Neuronal stem cell (in vitro differentiated cells): ENCODE data around the gene COX8A.
A peak's percentile ranks its signal among the peaks of the same experiment; 100 is the strongest.

ENCODE experiments used
- DNase-seq: peaks from one replicate; pipeline ENCODE4 v3.0.0-alpha.2; 2013; ENCODE audit warnings: low spot score
- H2AFZ ChIP-seq: one replicate; pipeline ENCODE4 v1.6.1; 2013; ENCODE audit warnings: mild to moderate bottlenecking, low read length, inconsistent platforms
- H2AK5ac ChIP-seq: 2 replicates; pipeline ENCODE4 v1.6.1; 2013; ENCODE audit warnings: low read depth, mild to moderate bottlenecking, inconsistent platforms, low read length, moderate library complexity, mixed read lengths
- H2BK120ac ChIP-seq: 2 replicates; pipeline ENCODE4 v1.6.1; 2013; ENCODE audit warnings: low read depth, mild to moderate bottlenecking, inconsistent platforms, low read length, moderate library complexity, mixed read lengths
- H2BK12ac ChIP-seq: one replicate; pipeline ENCODE4 v1.6.1; 2013; ENCODE audit warnings: low read length, inconsistent platforms
- H2BK15ac ChIP-seq: 2 replicates; pipeline ENCODE4 v1.6.1; 2013; ENCODE audit warnings: mild to moderate bottlenecking, low read length, inconsistent platforms, mixed read lengths
- H2BK5ac ChIP-seq: one replicate; pipeline ENCODE4 v1.6.1; 2013; ENCODE audit warnings: inconsistent platforms, mild to moderate bottlenecking, low read length, moderate library complexity
- H3K14ac ChIP-seq: one replicate; pipeline ENCODE4 v1.6.1; 2013; ENCODE audit warnings: low read length, inconsistent platforms
- H3K18ac ChIP-seq: 2 replicates; pipeline ENCODE4 v1.6.1; 2013; ENCODE audit warnings: low read length, inconsistent platforms
- H3K23ac ChIP-seq: 2 replicates; pipeline ENCODE4 v1.6.1; 2013; ENCODE audit warnings: low read depth, mild to moderate bottlenecking, mixed read lengths, low read length, inconsistent platforms; ENCODE audit not compliant: poor library complexity
- H3K27ac ChIP-seq: replicated peaks from 3 replicates; pipeline ENCODE4 v1.5.1; 2013; ENCODE audit warnings: low read length, inconsistent platforms
- H3K27me3 ChIP-seq, 3 experiments: 2 replicates each; pipeline ENCODE4 v1.6.1; 2013; ENCODE audit warnings: low read length in 3 of 3, mild to moderate bottlenecking in 2 of 3, inconsistent platforms in 1 of 3, low read depth in 1 of 3, mixed read lengths in 1 of 3, moderate library complexity in 1 of 3; ENCODE audit not compliant: control insufficient read depth in 3 of 3, insufficient read depth in 3 of 3
- H3K36me3 ChIP-seq, 2 donors: replicated peaks in 1 of 2; 2 replicates each; pipeline ENCODE4 v1.6.1; 2013; ENCODE audit warnings: low read length in 2 of 2; ENCODE audit not compliant: control insufficient read depth in 2 of 2, insufficient read depth in 2 of 2
- H3K4ac ChIP-seq: 2 replicates; pipeline ENCODE4 v1.6.1; 2013; ENCODE audit warnings: inconsistent platforms, mild to moderate bottlenecking, low read length, moderate library complexity
- H3K4me1 ChIP-seq, 2 donors: 1 replicate in 1 of 2; 2 replicates in 1 of 2; pipeline ENCODE4 v1.6.1; 2013; ENCODE audit warnings: low read length in 2 of 2, low read depth in 1 of 2; ENCODE audit not compliant: control insufficient read depth in 2 of 2, insufficient read depth in 1 of 2
- H3K4me2 ChIP-seq: one replicate; pipeline ENCODE4 v1.6.1; 2013; ENCODE audit warnings: mild to moderate bottlenecking, low read length, inconsistent platforms; ENCODE audit not compliant: insufficient read depth, poor library complexity, severe bottlenecking
- H3K4me3 ChIP-seq, 2 donors: 2 replicates each; pipeline ENCODE4 v1.5.1; 2013; ENCODE audit warnings: low read length in 2 of 2, mild to moderate bottlenecking in 2 of 2, inconsistent platforms in 1 of 2, moderate library complexity in 1 of 2
- H3K79me1 ChIP-seq: one replicate; pipeline ENCODE4 v1.6.1; 2013; ENCODE audit warnings: low read depth, mild to moderate bottlenecking, inconsistent platforms, low read length, moderate library complexity
- H3K9ac ChIP-seq: one replicate; pipeline ENCODE4 v1.6.1; 2013; ENCODE audit warnings: mild to moderate bottlenecking, low read depth, low read length, inconsistent platforms; ENCODE audit not compliant: poor library complexity
- H3K9me3 ChIP-seq, 2 donors: replicated peaks in 1 of 2; 2 replicates each; pipeline versions ENCODE3 to v1.6.1; 2013; ENCODE audit warnings: low read length in 2 of 2, mild to moderate bottlenecking in 2 of 2, inconsistent platforms in 1 of 2, low read depth in 1 of 2, mixed read lengths in 1 of 2, moderate library complexity in 1 of 2; ENCODE audit not compliant: control insufficient read depth in 2 of 2, insufficient read depth in 1 of 2
- H4K8ac ChIP-seq: one replicate; pipeline ENCODE4 v1.6.1; 2013; ENCODE audit warnings: low read depth, mild to moderate bottlenecking, inconsistent platforms, low read length, moderate library complexity
- H4K91ac ChIP-seq: one replicate; pipeline ENCODE4 v1.6.1; 2013; ENCODE audit warnings: low read length, low read depth, mild to moderate bottlenecking, inconsistent platforms; ENCODE audit not compliant: poor library complexity
- WGBS, 2 donors: extraction: QIAGEN DNeasy Blood & Tissue Kit; methylation state at CpG; one replicate each; pipeline ENCODE4 v1.1.7; 2013; ENCODE audit warnings: missing lambda C conversion rate in 2 of 2, mixed read lengths in 1 of 2; ENCODE audit not compliant: insufficient read length in 2 of 2, insufficient replicate concordance in 1 of 2; ENCODE audit errors: extremely low coverage in 2 of 2; 5-methylcytosine and 5-hydroxymethylcytosine counted together

COX8A gene

GRCh38 chr11:64015935-64016845 is 41.8 kb downstream of the COX8A start:
- H3K27me3 ChIP-seq: peaks cover 0 to 11% (median 2%) of the 10 kb centered on the region in 3 experiments
- no peak overlapping the region for H3K4me3 ChIP-seq
- H3K9ac ChIP-seq: peak overlapping the region; percentile 21
- peaks cover 6 to 24% of the 10 kb centered on the region in 2 donors for H3K4me1 ChIP-seq
- no peak overlapping the region for H2AFZ ChIP-seq
- H3K9me3 ChIP-seq: no peaks in the 10 kb centered on the region
- H3K4me2 ChIP-seq: no peak overlapping the region
- H4K8ac ChIP-seq: no peak overlapping the region
- no peak for DNase-seq
- H2AK5ac ChIP-seq: peak overlapping the region; percentile 94
- no peaks in the 10 kb centered on the region for H3K36me3 ChIP-seq
- no peak overlapping the region for H4K91ac ChIP-seq
- no CpG with 5 or more reads among the region's 35 CpGs for WGBS, 2 donors
- no peak overlapping the region for H3K4ac ChIP-seq
- H2BK12ac ChIP-seq: peak overlapping the region; percentile 3
- H2BK15ac ChIP-seq: peak overlapping the region; percentile 37
- no peak overlapping the region for H3K27ac ChIP-seq
- H2BK5ac ChIP-seq: no peak overlapping the region
- H3K14ac ChIP-seq: peak overlapping the region; percentile 17
- peak overlapping the region; percentile 93 for H3K23ac ChIP-seq
- peak overlapping the region; percentile 76 for H3K18ac ChIP-seq
- peaks cover 2% of the 10 kb centered on the region for H3K79me1 ChIP-seq
- no peak overlapping the region for H2BK120ac ChIP-seq

- WGBS, 2 donors: no CpG with 5 or more reads among the region's 7 CpGs
- Histone ChIP-seq H3K4me3 (no peak overlapping the region), H3K18ac (peak overlapping the region; percentile 71), H3K23ac (no peak overlapping the region), H4K91ac (no peak overlapping the region), H3K36me3 (no peaks in the 10 kb centered on the region), H3K4me1 (peaks cover 13 to 38% of the 10 kb centered on the region in 2 donors), H2AK5ac (peak overlapping the region; percentile 88), H3K4me2 (no peak overlapping the region), H4K8ac (no peak overlapping the region), H3K27ac (no peak overlapping the region), H3K4ac (peak overlapping the region; percentile 98), H2AFZ (no peak overlapping the region), H3K79me1 (peaks cover 2% of the 10 kb centered on the region), H3K14ac (peak overlapping the region; percentile 56), H3K27me3 (peaks cover 0 to 11% (median 2%) of the 10 kb centered on the region in 3 experiments), H3K9me3 (no peaks in the 10 kb centered on the region), H3K9ac (no peak overlapping the region), H2BK120ac (no peak overlapping the region), H2BK5ac (no peak overlapping the region), H2BK12ac (peak overlapping the region; percentile 41), H2BK15ac (no peak overlapping the region)
- no peak for DNase-seq
These were observed 43.5 kb downstream of the COX8A start for GRCh38 chr11:64017945-64018224.

- H3K27ac ChIP-seq: no peak overlapping the region
- no peak overlapping the region for H2BK120ac ChIP-seq
- no peak overlapping the region for H2AFZ ChIP-seq
- H4K91ac ChIP-seq: no peak overlapping the region
- WGBS, 2 donors: no CpG with 5 or more reads among the region's 8 CpGs
- H3K4me1 ChIP-seq: peaks cover 13 to 38% of the 10 kb centered on the region in 2 donors
- H3K36me3 ChIP-seq: no peaks in the 10 kb centered on the region
- H2AK5ac ChIP-seq: peak overlapping the region; percentile 88
- H2BK12ac ChIP-seq: no peak overlapping the region
- no peak overlapping the region for H4K8ac ChIP-seq
- peak overlapping the region; percentile 55 for H2BK15ac ChIP-seq
- no peaks in the 10 kb centered on the region for H3K9me3 ChIP-seq
- H3K23ac ChIP-seq: no peak overlapping the region
- no peak overlapping the region for H3K4me2 ChIP-seq
- peaks cover 0 to 11% (median 2%) of the 10 kb centered on the region in 3 experiments for H3K27me3 ChIP-seq
- H3K4me3 ChIP-seq: no peak overlapping the region
- peaks cover 2% of the 10 kb centered on the region for H3K79me1 ChIP-seq
- H2BK5ac ChIP-seq: peak overlapping the region; percentile 13
- H3K4ac ChIP-seq: no peak overlapping the region
- H3K9ac ChIP-seq: no peak overlapping the region
- DNase-seq: no peak
- no peak overlapping the region for H3K14ac ChIP-seq
- H3K18ac ChIP-seq: peak overlapping the region; percentile 27
These were observed 43.9 kb downstream of the COX8A start for GRCh38 chr11:64018310-64018709.
